Esophagus squamous epithelium (tissue), 4 donors: Measurements from ENCODE around the gene ATP11A.

ENCODE experiments used
- POLR2A ChIP-seq, 4 donors: fragments of 450-650 bp; IDR thresholded peaks; one replicate each; pipeline ENCODE4 v1.6.1; 2017; ENCODE audit warnings: antibody characterized with exemption in 4 of 4, mild to moderate bottlenecking in 4 of 4, moderate library complexity in 3 of 4
- TF ChIP-seq, protein P1 (sequence below), 6 experiments: fragments of 450-650 bp in 4 of 6; fragments of 200-600 bp in 2 of 6; sonication (generic) in 2 of 6; IDR thresholded peaks; one replicate each; pipeline ENCODE4 v1.5.1; 2016 to 2019; ENCODE audit warnings: antibody characterized with exemption in 6 of 6, mild to moderate bottlenecking in 4 of 6, moderate library complexity in 4 of 6

GRCh38 chr13:112765731-112766130 is 75.9 kb downstream of the ATP11A start:
- TF ChIP-seq, protein P1, sequence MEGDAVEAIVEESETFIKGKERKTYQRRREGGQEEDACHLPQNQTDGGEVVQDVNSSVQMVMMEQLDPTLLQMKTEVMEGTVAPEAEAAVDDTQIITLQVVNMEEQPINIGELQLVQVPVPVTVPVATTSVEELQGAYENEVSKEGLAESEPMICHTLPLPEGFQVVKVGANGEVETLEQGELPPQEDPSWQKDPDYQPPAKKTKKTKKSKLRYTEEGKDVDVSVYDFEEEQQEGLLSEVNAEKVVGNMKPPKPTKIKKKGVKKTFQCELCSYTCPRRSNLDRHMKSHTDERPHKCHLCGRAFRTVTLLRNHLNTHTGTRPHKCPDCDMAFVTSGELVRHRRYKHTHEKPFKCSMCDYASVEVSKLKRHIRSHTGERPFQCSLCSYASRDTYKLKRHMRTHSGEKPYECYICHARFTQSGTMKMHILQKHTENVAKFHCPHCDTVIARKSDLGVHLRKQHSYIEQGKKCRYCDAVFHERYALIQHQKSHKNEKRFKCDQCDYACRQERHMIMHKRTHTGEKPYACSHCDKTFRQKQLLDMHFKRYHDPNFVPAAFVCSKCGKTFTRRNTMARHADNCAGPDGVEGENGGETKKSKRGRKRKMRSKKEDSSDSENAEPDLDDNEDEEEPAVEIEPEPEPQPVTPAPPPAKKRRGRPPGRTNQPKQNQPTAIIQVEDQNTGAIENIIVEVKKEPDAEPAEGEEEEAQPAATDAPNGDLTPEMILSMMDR (IDR thresholded peaks at IDR 0.05): no peak
- TF ChIP-seq POLR2A (IDR thresholded peaks at IDR 0.05): no peak
